ENCODE data around the gene CLTC. TPM values are rescaled to one million over a fixed set of nuclear protein-coding genes. Genes with fewer than 3 reads are reported as not detected.

CLTC gene
- total and polyA plus RNA-seq, 10 of the 15 experiments (the other 5 are each of a cell fraction or from before 2014, with no cell fraction given): 77.5 to 188 (median 129) TPM

DNA sequence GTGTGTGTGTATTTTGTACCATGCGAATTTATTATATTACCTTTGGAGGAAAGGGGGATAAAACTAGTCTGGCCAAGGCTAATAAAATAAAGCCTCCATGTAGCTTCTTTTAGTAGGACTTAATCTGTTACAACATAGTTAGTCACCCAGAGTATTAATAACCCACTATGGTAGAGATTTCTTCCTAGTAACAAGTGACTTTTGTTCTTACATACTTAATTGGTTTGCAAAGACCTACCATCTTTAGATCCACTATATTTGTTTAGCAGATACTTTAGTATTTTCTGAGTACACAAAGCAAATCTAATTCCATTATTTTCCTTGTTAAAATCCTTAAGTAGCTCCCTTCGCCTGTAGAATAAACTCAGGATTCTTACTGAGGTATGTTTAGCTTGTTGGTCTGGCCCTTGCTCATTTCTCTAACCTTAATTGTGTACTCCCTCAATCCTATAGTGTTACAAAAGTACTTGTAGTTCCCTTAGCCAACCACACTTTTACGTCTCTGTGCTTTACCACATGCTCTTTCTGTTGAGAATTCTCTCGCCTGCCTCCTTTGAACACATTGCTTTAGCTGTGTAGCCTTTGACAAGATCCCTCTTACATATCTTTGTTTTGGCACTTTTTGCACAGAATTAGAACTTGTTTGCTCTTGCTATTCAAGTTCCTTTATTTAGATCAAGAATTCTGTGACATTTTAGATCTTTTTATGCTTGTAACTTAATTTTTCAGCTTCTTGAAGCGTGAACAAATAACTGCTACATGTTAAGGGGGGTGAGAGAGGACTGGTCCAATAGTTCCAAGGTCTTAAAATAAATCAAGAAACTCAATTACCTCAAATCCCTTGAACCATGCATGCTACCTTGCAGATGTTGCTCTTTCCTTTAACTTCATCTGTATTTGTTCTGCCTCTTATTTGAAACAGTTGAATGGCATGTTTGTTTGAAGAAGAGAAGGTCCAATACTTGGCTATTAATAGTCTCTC lies 23.8 kb downstream of the CLTC start:
- Histone ChIP-seq H3K79me2 (ENCODE audit: control insufficient read depth, insufficient read depth, low read length) (peaks cover 73% of the 10 kb centered on the region), H3K4me3 (no peak overlapping the region), H3K36me3 (ENCODE audit: control insufficient read depth in 2 of 2, insufficient read depth in 2 of 2, low read length in 1 of 2) (peaks cover 0 to 40% of the 10 kb centered on the region in 2 experiments; a peak in 3 of 4 replicates), H3K27ac (ENCODE audit: control insufficient read depth, insufficient read depth) (peak overlapping the region; percentile 0; the same call in 1 of the 2 replicates), H3K4me1 (ENCODE audit: control insufficient read depth, insufficient read depth, low read length) (peaks cover 22% of the 10 kb centered on the region), H3K9ac (ENCODE audit: control insufficient read depth, insufficient read depth, low read length) (no peak overlapping the region), H3K9me3 (replicated peaks; ENCODE audit: control insufficient read depth, insufficient read depth, low read length) (no peaks in the 10 kb centered on the region), H4K20me1 (ENCODE audit: control insufficient read depth, insufficient read depth) (no peaks in the 10 kb centered on the region; the same call in 1 of the 2 replicates), H2AFZ (ENCODE audit: control insufficient read depth, low read depth, low read length) (no peak overlapping the region), H3K27me3 (replicated peaks in 1 of 2; ENCODE audit: control insufficient read depth in 2 of 2, insufficient read depth in 2 of 2, low read length in 1 of 2) (no peaks in the 10 kb centered on the region), H3K4me2 (ENCODE audit: control insufficient read depth, insufficient read depth) (0 out of 2 replicates have a peak overlapping the region, but pooled peaks have one; percentile 5)
- in situ Hi-C loops (cut with MboI) (no loop called here), intact Hi-C loops (cut with micrococcal nuclease; ENCODE audit: unreplicated experiment) (no loop called here)
- RAD21 ChIA-PET (ENCODE audit: unreplicated experiment): interaction anchor here (1.0 to 3.8 kb wide), 4 partner anchors 16 to 121 kb away, joined by 3 to 43 read pairs (median 18); partner anchors contain the start of gene CLTC
- CTCF ChIA-PET: interaction anchor here (0.6 to 2.7 kb wide), 15 partner anchors 10 to 215 kb away, joined by 3 to 13 read pairs (median 4); partner anchors contain the start of gene CLTC
- POLR2A ChIA-PET: interaction anchor here (0.5 to 12.3 kb wide), 6 partner anchors 9 to 78 kb away, joined by 3 to 111 read pairs (median 3); partner anchors contain the start of genes CLTC and DHX40
- 93% methylated on average over 4 of the region's 5 CpGs for WGBS (ENCODE audit: insufficient coverage, insufficient replicate concordance, low lambda C conversion rate, missing lambda C conversion rate)
- DNase-seq (ENCODE audit: low read depth, low spot score) (no peak), FAIRE-seq (no peak), ATAC-seq (peak; percentile 50)
- SMC1A ChIA-PET (ENCODE audit: uncharacterized antibody, unreplicated experiment): interaction anchor here (1.1 to 4.9 kb wide), 12 partner anchors 9 to 102 kb away, joined by 3 to 27 read pairs (median 3); partner anchors contain the start of gene CLTC
- BruUV-seq (replicated peaks): no TSS peak
- TF ChIP-seq RUNX3 (IDR thresholded peaks at IDR 0.05; ENCODE audit: low read length): 0 out of 2 replicates have a peak, but pooled peaks have one; percentile 26
- TF ChIP-seq RFX5 (IDR thresholded peaks at IDR 0.05; ENCODE audit: low read depth, low read length): peak; percentile 87; the same call in 1 of the 2 replicates
- peak; percentile 53 for TF ChIP-seq NFYB (IDR thresholded peaks at IDR 0.05; ENCODE audit: insufficient read depth, low read depth, low read length)
- no peak for TF ChIP-seq ETV6 (conservative IDR thresholded peaks at IDR 0.05 in 1 of 2, IDR thresholded peaks at IDR 0.05 in 1 of 2; ENCODE audit: borderline replicate concordance in 1 of 2, low read depth in 1 of 2)
- 0 out of 2 replicates have a peak, but pooled peaks have one; percentile 18 for TF ChIP-seq CREM (IDR thresholded peaks at IDR 0.05; ENCODE audit: low read depth)
